Breast epithelium (tissue), 4 donors: ENCODE results near the gene CPA5. TPM values are rescaled to one million over a fixed set of nuclear protein-coding genes. Genes with fewer than 3 reads are reported as not detected.

Experiments used
- DNase-seq, 2 donors: peaks; one replicate each; pipeline ENCODE4 v3.0.0-alpha.2; 2019; ENCODE audit warnings: low spot score in 2 of 2
- H3K27ac ChIP-seq, 2 donors: fragments of 200-600 bp; sonication (generic) in 1 of 2; one replicate each; pipeline ENCODE4 v1.5.1; 2016 to 2019; ENCODE audit warnings: mild to moderate bottlenecking in 1 of 2
- H3K27me3 ChIP-seq, 2 donors: fragments of 200-600 bp; sonication (generic) in 1 of 2; one replicate each; pipeline versions ENCODE4 v1.5.1 to v1.6.0; 2017 to 2019; ENCODE audit warnings: control low read depth in 1 of 2, mild to moderate bottlenecking in 1 of 2
- H3K36me3 ChIP-seq: fragments of 200-600 bp; one replicate; pipeline ENCODE4 v1.5.1; 2019
- H3K4me1 ChIP-seq, 2 donors: fragments of 200-600 bp; sonication (generic); one replicate each; pipeline ENCODE4 v1.5.1; 2016 to 2019; ENCODE audit warnings: control low read depth in 1 of 2
- H3K4me3 ChIP-seq, 3 donors: fragments of 200-600 bp; sonication (generic); 1 replicate in 2 of 3; 2 replicates in 1 of 3; pipeline ENCODE4 v1.5.1; 2016 to 2019; ENCODE audit warnings: mild to moderate bottlenecking in 3 of 3, moderate library complexity in 2 of 3
- H3K9me3 ChIP-seq, 2 donors: fragments of 200-600 bp; sonication (generic) in 1 of 2; one replicate each; pipeline ENCODE4 v1.5.1; 2016 to 2019; ENCODE audit warnings: control low read depth in 1 of 2
- CTCF ChIP-seq, 3 donors: fragments of 450-650 bp; IDR thresholded peaks; one replicate each; pipeline ENCODE4 v1.5.1; 2016 to 2017; ENCODE audit warnings: antibody characterized with exemption in 3 of 3, mild to moderate bottlenecking in 3 of 3, moderate library complexity in 3 of 3
- POLR2A ChIP-seq: fragments of 450-650 bp; IDR thresholded peaks from one replicate; pipeline ENCODE4 v1.6.1; 2016; ENCODE audit warnings: antibody characterized with exemption, mild to moderate bottlenecking, moderate library complexity
- POLR2AphosphoS5 ChIP-seq, 3 donors: sonication (generic); formaldehyde crosslinking; IDR thresholded peaks; one replicate each; pipeline ENCODE4 v1.6.1; 2017; ENCODE audit warnings: antibody characterized with exemption in 3 of 3
- intact Hi-C: fragments of 100-400 bp; cut with DNase I; formaldehyde crosslinking; loops from one replicate; pipeline ENCODE4 v1.15.1; 2023; ENCODE audit warnings: low total_unique reads
- total RNA-seq, 3 donors: library from RNA; depleted of rRNA; stranded (reverse); fragments of >200 nt; gene quantifications; one replicate each; pipeline ENCODE4 v1.1.0, GENCODE V29; 2016

The CPA5 gene
- total RNA-seq, 3 donors from 2014 or later, result not detected

DNA sequence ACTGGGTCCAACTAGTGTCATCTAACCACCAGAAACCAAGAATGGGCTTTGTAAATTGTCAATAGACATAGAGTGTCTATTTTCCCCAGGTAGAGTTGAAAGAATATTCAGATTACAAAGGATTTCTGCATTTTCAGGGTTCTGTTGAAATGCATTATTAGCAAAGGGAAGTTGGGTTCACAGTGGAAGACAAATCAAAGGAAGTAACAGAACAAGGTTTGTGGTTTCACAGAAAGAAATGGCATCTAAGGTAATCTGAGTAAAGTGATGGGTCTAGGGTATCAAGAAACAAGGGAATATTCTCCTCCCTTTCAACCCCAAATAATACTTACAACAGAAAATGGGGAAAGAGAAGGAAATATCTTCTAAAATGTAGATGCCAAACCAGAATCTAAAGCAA is 70.4 kb downstream of the CPA5 start:
- no peak for TF ChIP-seq POLR2AphosphoS5 (IDR thresholded peaks at IDR 0.05)
- no peak for TF ChIP-seq POLR2A
- TF ChIP-seq CTCF (IDR thresholded peaks at IDR 0.05), result no peak
- Histone ChIP-seq H3K4me1 (no peaks in the 10 kb centered on the region), H3K9me3 (no peaks in the 10 kb centered on the region), H3K27ac (no peak overlapping the region), H3K36me3 (no peaks in the 10 kb centered on the region), H3K4me3 (no peak overlapping the region), H3K27me3 (no peaks in the 10 kb centered on the region)
- DNase-seq, result no peak
- intact Hi-C loops, result no loop called here

- Histone ChIP-seq H3K27ac (no peak overlapping the region), H3K9me3 (no peaks in the 10 kb centered on the region), H3K4me1 (peaks cover 0 to 7% of the 10 kb centered on the region in 2 donors), H3K4me3 (no peak overlapping the region), H3K36me3 (no peaks in the 10 kb centered on the region), H3K27me3 (no peaks in the 10 kb centered on the region)
- TF ChIP-seq CTCF (IDR thresholded peaks at IDR 0.05), result no peak
- no peak for TF ChIP-seq POLR2AphosphoS5 (IDR thresholded peaks at IDR 0.05)
- TF ChIP-seq POLR2A, result no peak
- DNase-seq, result no peak
- intact Hi-C loops, result no loop called here
Observed at GRCh38 chr7:130417213-130417612, 72.6 kb downstream of the CPA5 start.

DNA sequence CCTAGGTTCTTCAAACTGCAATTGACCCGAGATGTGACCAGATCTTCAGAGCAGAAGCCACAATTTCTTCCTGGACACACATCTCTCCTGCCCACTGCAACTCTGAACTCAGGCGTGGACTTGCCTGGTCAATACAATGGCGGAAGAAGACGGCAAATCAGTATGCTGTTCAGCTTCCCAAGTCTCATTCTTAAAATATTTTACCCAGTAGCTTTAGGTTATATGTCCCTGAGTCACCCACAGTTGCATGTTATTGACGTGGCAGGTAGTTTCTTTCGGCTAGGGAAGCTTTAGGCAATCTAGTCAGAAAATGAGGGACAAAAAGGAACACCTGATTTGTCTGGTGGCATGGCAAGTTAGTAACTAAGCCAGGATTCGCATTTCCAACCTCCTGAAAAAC is 73.7 kb downstream of the CPA5 start:
- peaks cover 0 to 7% of the 10 kb centered on the region in 2 donors for H3K4me1 ChIP-seq
- H3K4me3 ChIP-seq, result no peak overlapping the region
- no peak for DNase-seq
- no peaks in the 10 kb centered on the region for H3K27me3 ChIP-seq
- intact Hi-C loops, result no loop called here
- no peaks in the 10 kb centered on the region for H3K36me3 ChIP-seq
- no peaks in the 10 kb centered on the region for H3K9me3 ChIP-seq
- TF ChIP-seq POLR2AphosphoS5 (IDR thresholded peaks at IDR 0.05), result no peak
- no peak for TF ChIP-seq CTCF (IDR thresholded peaks at IDR 0.05)
- no peak for TF ChIP-seq POLR2A
- H3K27ac ChIP-seq, result peak overlapping the region; percentile 45 to 63

Other genes starting within 250 kb of the CPA5 start
- gene TMEM209, start 139.4 kb upstream of the CPA5 start, total RNA-seq, result 10 to 100 TPM in 2 of 3 donors, 1 to 10 TPM in 1; 9.0 to 15.7 (median 13.8) TPM
- not detected for gene SSMEM1, start 137.0 kb upstream of the CPA5 start, total RNA-seq
- not detected for gene CPA2, start 78.0 kb upstream of the CPA5 start, total RNA-seq
- 1 to 10 TPM in 1 of 3 donors, under 1 TPM in 1, not detected in 1; 0.98 to 2.0 TPM for gene CPA4, start 51.7 kb upstream of the CPA5 start, total RNA-seq
- gene CPA1, start 35.7 kb downstream of the CPA5 start, total RNA-seq, result under 1 TPM in 2 of 3 donors, not detected in 1; 0.73 to 0.96 TPM
- gene CEP41, start 96.2 kb downstream of the CPA5 start, total RNA-seq, result 1 to 10 TPM; 5.9 to 8.9 (median 7.0) TPM
- gene MEST, start 147.3 kb downstream of the CPA5 start, total RNA-seq, result 10 to 100 TPM; 54.9 to 95.7 (median 60.3) TPM